ENCODE data around the gene RHBDF1.

GRCh38 chr16:66309-67182, 5.9 kb downstream of the RHBDF1 start:
- TF ChIP-seq, protein P1, sequence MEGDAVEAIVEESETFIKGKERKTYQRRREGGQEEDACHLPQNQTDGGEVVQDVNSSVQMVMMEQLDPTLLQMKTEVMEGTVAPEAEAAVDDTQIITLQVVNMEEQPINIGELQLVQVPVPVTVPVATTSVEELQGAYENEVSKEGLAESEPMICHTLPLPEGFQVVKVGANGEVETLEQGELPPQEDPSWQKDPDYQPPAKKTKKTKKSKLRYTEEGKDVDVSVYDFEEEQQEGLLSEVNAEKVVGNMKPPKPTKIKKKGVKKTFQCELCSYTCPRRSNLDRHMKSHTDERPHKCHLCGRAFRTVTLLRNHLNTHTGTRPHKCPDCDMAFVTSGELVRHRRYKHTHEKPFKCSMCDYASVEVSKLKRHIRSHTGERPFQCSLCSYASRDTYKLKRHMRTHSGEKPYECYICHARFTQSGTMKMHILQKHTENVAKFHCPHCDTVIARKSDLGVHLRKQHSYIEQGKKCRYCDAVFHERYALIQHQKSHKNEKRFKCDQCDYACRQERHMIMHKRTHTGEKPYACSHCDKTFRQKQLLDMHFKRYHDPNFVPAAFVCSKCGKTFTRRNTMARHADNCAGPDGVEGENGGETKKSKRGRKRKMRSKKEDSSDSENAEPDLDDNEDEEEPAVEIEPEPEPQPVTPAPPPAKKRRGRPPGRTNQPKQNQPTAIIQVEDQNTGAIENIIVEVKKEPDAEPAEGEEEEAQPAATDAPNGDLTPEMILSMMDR (IDR thresholded peaks at IDR 0.05; ENCODE audit: poor library complexity, severe bottlenecking): no peak
- TF ChIP-seq EZH2 (IDR thresholded peaks at IDR 0.05; ENCODE audit: borderline replicate concordance, insufficient read depth, low read length, poor library complexity, severe bottlenecking) (no peak), RAD21 (conservative IDR thresholded peaks at IDR 0.05) (no peak)
